HCT116 (cell line): ENCODE data around the gene HS6ST1.

Source experiments
- POLR2A ChIP-seq: IDR thresholded peaks from 2 replicates; pipeline ENCODE4 v1.7.0; 2011; ENCODE audit warnings: borderline replicate concordance; ENCODE audit not compliant: insufficient read depth, insufficient read length; ENCODE audit errors: extremely low read depth
- TF ChIP-seq, protein P1 (sequence below): IDR thresholded peaks from 2 replicates; pipeline ENCODE4 v1.6.1; 2011; ENCODE audit warnings: mild to moderate bottlenecking, low read length, moderate library complexity; ENCODE audit not compliant: insufficient replicate concordance; ENCODE audit errors: extremely low read depth

DNA sequence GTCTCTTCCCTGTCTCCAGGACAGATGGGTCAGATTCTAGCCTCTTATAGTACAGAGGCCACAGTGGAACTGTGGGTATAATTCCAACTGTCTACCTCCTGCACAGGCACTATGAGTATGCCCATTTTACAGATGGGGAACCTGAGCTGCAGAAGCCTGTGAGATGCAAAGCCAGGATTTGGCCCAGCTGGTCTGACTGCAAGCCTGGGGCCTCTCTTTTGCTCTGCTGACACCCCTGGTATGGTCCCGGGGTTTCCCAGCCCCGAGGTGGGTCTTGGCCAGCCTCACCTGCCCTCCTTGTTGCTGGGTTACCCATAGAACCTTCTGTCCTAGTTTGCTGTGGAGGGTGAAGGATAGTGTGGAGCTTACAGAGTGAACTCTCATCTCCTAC, 9.8 kb downstream of the HS6ST1 start:
- TF ChIP-seq POLR2A: no peak
- TF ChIP-seq, protein P1, sequence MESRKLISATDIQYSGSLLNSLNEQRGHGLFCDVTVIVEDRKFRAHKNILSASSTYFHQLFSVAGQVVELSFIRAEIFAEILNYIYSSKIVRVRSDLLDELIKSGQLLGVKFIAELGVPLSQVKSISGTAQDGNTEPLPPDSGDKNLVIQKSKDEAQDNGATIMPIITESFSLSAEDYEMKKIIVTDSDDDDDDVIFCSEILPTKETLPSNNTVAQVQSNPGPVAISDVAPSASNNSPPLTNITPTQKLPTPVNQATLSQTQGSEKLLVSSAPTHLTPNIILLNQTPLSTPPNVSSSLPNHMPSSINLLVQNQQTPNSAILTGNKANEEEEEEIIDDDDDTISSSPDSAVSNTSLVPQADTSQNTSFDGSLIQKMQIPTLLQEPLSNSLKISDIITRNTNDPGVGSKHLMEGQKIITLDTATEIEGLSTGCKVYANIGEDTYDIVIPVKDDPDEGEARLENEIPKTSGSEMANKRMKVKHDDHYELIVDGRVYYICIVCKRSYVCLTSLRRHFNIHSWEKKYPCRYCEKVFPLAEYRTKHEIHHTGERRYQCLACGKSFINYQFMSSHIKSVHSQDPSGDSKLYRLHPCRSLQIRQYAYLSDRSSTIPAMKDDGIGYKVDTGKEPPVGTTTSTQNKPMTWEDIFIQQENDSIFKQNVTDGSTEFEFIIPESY: no peak
